Skeletal muscle cell (primary cell): ENCODE results near the gene FOXD2.
"Not testable (repeated sequence)": the region's sequence is repeated elsewhere in the genome, so short reads cannot be mapped to it uniquely, and the experiment has no call there.

ENCODE experiments used
- DNase-seq: peaks from one replicate; pipeline ENCODE4 v3.0.0-alpha.2; 2010; ENCODE audit warnings: low read depth
- H3K4me3 ChIP-seq: 2 replicates; pipeline ENCODE4 v1.5.1; 2011; ENCODE audit warnings: low read depth, mild to moderate bottlenecking, control low read depth, low read length, moderate library complexity

FOXD2 gene

GRCh38 chr1:47453910-47454309, 16.1 kb downstream of the FOXD2 start:
- DNase-seq, H3K4me3 ChIP-seq: not testable (repeated sequence)

- DNase-seq = no peak
- no peak overlapping the region for H3K4me3 ChIP-seq
These were observed 18.4 kb downstream of the FOXD2 start for GRCh38 chr1:47456250-47456649.

GRCh38 chr1:47457547-47457946, 19.7 kb downstream of the FOXD2 start:
- DNase-seq, H3K4me3 ChIP-seq: not testable (repeated sequence)

- no peak for DNase-seq
- no peak overlapping the region for H3K4me3 ChIP-seq
These were observed 21.5 kb downstream of the FOXD2 start for GRCh38 chr1:47459253-47459788.

GRCh38 chr1:47460040-47460439, 22.2 kb downstream of the FOXD2 start:
- DNase-seq = no peak
- H3K4me3 ChIP-seq = no peak overlapping the region

- H3K4me3 ChIP-seq = no peak overlapping the region
- DNase-seq = no peak
These were observed 22.6 kb downstream of the FOXD2 start for GRCh38 chr1:47460456-47460855.

GRCh38 chr1:47465605-47466004, 27.8 kb downstream of the FOXD2 start:
- H3K4me3 ChIP-seq = no peak overlapping the region
- no peak for DNase-seq

- H3K4me3 ChIP-seq = no peak overlapping the region
- no peak for DNase-seq
These were observed 31.0 kb downstream of the FOXD2 start for GRCh38 chr1:47468709-47469389.

GRCh38 chr1:47469390-47469759, 31.5 kb downstream of the FOXD2 start:
- DNase-seq = no peak
- H3K4me3 ChIP-seq = no peak overlapping the region

GRCh38 chr1:47469910-47470309, 32.1 kb downstream of the FOXD2 start:
- no peak for DNase-seq
- no peak overlapping the region for H3K4me3 ChIP-seq

- no peak for DNase-seq
- H3K4me3 ChIP-seq = no peak overlapping the region
These were observed 33.3 kb downstream of the FOXD2 start for GRCh38 chr1:47471163-47471562.

- H3K4me3 ChIP-seq = no peak overlapping the region
- no peak for DNase-seq
These were observed 36.7 kb downstream of the FOXD2 start for GRCh38 chr1:47474278-47475193.

GRCh38 chr1:47477595-47478080, 39.8 kb downstream of the FOXD2 start:
- H3K4me3 ChIP-seq = no peak overlapping the region
- no peak for DNase-seq

GRCh38 chr1:47478090-47478489, 40.2 kb downstream of the FOXD2 start:
- DNase-seq = no peak
- no peak overlapping the region for H3K4me3 ChIP-seq

GRCh38 chr1:47479664-47480063, 41.8 kb downstream of the FOXD2 start:
- DNase-seq = no peak
- no peak overlapping the region for H3K4me3 ChIP-seq

GRCh38 chr1:47481936-47482335, 44.1 kb downstream of the FOXD2 start:
- H3K4me3 ChIP-seq = no peak overlapping the region
- no peak for DNase-seq

GRCh38 chr1:47482786-47483185, 44.9 kb downstream of the FOXD2 start:
- no peak overlapping the region for H3K4me3 ChIP-seq
- no peak for DNase-seq

GRCh38 chr1:47483651-47484050, 45.8 kb downstream of the FOXD2 start:
- DNase-seq = no peak
- H3K4me3 ChIP-seq = no peak overlapping the region

GRCh38 chr1:47485817-47486216, 48.0 kb downstream of the FOXD2 start:
- H3K4me3 ChIP-seq = no peak overlapping the region
- DNase-seq = no peak

- H3K4me3 ChIP-seq = no peak overlapping the region
- DNase-seq = no peak
These were observed 49.5 kb downstream of the FOXD2 start for GRCh38 chr1:47487332-47487731.
